GM18505 (cell line): ENCODE results near the gene BCAP29.
A peak's percentile ranks its signal among the peaks of the same experiment; 100 is the strongest.
"Not testable (repeated sequence)": the region's sequence is repeated elsewhere in the genome, so short reads cannot be mapped to it uniquely, and the experiment has no call there.

Source experiments
- ATAC-seq: cut with Tn5 transposase; IDR thresholded peaks from one replicate; pipeline ENCODE4 v1.9.1; 2021; ENCODE audit not compliant: unreplicated experiment
- POLR2A ChIP-seq: IDR thresholded peaks from 4 replicates; pipeline ENCODE4 v1.6.1; 2011; ENCODE audit warnings: borderline replicate concordance; ENCODE audit not compliant: insufficient read depth, insufficient read length; ENCODE audit errors: extremely low read depth

The BCAP29 gene

GRCh38 chr7:107615910-107616680 is 36.0 kb downstream of the BCAP29 start:
- ATAC-seq: no peak
- no peak for TF ChIP-seq POLR2A

DNA sequence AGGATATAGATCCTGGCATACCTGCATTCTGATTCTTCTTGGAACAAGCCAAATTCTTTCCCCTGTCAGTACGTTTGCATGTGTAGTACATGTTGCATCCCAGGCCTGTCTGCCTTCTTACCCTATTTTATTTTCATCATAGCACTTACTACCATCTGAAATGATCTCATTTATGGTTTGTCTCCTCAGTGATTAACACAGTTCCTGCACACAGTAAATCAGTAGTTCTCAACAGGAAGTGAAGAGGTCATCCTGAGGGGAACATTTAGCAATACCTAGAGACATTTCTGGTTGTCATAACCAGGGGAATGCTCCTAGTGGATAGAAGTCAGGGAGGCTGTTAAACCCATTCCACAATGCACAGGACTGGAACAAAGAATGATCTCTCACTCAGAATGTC is 42.4 kb downstream of the BCAP29 start:
- no peak for TF ChIP-seq POLR2A
- no peak for ATAC-seq

DNA sequence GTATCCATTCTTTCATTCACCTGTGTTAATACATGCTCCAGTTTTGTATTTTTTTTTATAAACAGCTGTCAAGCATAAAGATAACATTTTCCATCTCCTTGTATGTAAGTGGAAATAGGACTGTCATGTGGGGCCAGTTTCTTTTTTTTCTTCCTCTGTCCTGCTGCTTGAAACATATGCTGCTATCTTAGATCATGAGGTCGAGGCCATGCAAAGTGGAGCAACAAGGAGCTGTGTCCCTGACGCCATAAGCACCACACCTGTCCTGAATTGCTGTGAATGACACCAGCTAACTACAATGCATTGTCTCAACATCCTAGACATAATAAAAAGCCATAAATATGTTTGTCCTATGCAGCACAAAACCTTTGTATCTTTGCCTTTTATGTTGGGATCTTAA is 42.8 kb downstream of the BCAP29 start:
- ATAC-seq: no peak
- TF ChIP-seq POLR2A: no peak

DNA sequence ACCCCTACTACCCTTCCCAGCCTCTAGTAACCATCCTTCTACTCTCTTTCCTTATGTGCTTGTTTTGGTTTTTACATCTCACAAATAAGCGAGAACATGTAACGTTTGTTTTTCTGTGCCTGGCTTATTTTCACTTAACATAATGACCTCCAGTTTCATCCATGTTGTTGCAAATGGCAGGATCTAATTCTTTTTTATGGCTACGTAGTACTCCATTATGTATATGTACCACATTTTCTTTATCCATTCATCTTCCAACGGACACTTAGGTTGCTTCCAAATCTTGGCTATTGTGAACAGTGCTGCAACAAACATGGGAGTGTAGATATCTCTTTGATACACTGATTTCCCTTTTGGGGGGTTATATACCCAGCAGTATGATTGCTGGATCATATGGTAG is 47.0 kb downstream of the BCAP29 start:
- ATAC-seq: no peak

DNA sequence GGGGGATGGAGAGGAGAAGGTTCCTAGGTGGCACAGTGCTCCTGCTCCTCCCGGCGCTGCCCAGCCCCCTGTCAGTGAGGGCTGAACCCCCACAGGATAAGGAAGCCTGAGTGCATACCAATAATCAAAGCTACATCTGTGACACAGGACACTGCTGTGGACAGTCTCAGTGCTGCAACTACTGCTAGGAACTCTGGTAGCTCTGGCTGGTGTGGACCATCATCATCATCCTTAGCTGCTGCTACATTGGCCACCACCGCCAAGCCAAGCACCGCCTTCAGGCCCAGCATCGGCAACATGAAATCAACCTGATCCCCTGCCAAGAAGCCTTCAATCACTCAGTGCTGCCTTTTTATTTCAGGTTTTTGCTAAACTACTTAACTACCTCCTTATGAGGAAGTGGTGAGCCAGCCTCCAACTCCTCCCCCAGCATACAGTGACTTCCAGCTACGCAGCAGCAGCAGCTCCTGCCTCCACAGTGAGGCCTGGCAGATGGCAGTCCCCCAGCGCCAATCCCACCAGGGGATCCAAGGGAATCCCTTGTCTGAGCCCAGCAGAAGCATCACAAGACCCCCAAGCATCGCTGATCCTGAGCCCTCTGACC is 48.5 kb downstream of the BCAP29 start:
- no peak for ATAC-seq
- TF ChIP-seq POLR2A: no peak

More for the DNA sequence above, 47.0 kb downstream of the BCAP29 start:
- TF ChIP-seq POLR2A: no peak

DNA sequence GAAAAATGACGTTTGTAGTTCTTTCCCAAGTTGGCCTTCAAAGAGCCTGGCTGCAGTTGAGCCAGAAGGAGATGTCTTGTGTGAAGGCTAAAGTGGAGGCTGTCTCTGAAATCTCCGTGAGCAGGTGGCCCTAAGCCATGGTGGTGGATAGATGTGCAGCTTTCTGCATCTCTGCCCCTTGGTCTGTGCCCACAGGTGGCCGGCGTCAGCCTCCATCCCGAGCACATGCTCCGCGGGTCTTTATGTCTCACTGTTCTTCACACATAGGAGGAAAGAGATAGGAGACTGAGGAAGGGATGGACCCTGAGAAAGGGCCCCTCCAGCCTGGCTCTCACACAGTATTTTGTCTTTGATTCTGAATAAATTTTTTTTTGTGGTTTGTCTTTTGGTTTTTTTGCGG is 50.3 kb downstream of the BCAP29 start:
- no peak for ATAC-seq
- no peak for TF ChIP-seq POLR2A

- no peak for TF ChIP-seq POLR2A
- ATAC-seq: no peak
Observed at GRCh38 chr7:107631588-107632491, 51.8 kb downstream of the BCAP29 start.

DNA sequence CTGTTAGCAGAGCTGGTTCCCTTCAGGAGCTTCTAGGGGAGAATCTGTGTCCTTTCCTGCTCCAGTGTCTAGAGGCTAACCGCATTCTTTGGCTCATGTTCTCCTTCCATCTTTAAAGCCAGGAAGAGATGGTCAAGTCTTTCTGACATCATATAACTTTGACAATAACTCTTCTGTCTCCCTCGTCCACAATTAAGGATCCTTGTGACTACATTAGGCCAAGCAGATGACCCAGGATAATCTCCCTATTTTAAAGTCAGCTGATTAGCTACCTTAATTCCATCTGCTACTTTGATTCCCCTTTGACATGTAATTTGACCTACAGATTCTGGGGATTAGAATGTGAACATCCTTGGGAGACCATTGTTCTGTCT is 52.4 kb downstream of the BCAP29 start:
- no peak for TF ChIP-seq POLR2A
- ATAC-seq: no peak

DNA sequence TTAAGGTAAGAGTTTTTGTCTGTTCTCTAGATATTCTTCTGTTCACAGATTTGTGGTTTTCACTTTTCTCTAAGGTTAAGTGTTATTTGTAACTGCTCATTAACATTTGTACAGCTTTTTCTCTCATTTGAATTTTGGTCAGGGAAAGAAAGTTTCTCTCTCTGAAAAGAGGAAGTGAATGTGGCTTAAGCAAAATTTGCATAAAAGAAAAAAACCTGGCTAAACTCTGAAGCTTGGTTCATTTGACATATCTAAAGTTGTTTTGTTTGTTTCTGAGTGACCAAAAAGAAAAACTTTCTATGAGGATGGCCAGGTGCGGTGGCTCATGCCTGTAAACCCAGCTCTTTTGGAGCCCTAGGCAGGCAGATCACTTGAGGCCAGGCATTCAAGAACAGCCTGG is 58.5 kb downstream of the BCAP29 start:
- TF ChIP-seq POLR2A: no peak
- peak; percentile 96 for ATAC-seq

- not testable (repeated sequence) for ATAC-seq
Observed at GRCh38 chr7:107639070-107639469, 59.0 kb downstream of the BCAP29 start.

GRCh38 chr7:107641676-107642075 is 61.6 kb downstream of the BCAP29 start:
- ATAC-seq: no peak
- no peak for TF ChIP-seq POLR2A

GRCh38 chr7:107642501-107642900 is 62.5 kb downstream of the BCAP29 start:
- no peak for TF ChIP-seq POLR2A
- no peak for ATAC-seq

DNA sequence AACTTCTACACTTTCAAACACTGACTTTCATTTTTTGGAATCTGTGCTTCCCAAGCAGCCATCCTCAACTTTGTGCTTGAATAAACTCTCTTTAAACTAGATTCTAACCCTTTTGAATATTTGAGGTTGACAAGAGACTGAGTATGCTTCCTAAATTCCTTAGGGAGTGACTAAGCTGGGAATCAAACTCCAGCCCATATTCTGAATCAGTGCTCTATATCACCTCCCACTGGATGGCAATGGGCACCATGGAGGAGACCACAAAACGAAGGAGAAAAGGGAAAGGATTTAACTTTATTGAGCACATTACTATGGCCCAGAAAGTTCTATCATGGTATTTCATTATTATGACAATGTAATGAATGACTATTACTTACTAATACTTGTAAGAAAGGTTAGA is 63.4 kb downstream of the BCAP29 start:
- no peak for TF ChIP-seq POLR2A
- no peak for ATAC-seq

- no peak for TF ChIP-seq POLR2A
- no peak for ATAC-seq
Observed at GRCh38 chr7:107643938-107644308, 63.9 kb downstream of the BCAP29 start.
